Activated T-helper 9 cell treated with anti-CD3 and anti-CD28 coated beads, Interleukin-2, amount 50 U/mL, for 16 hours (primary cell): ENCODE data around the gene FBXO34.
A peak's percentile ranks its signal among the peaks of the same experiment; 100 is the strongest.
"Not testable (repeated sequence)": the region's sequence is repeated elsewhere in the genome, so short reads cannot be mapped to it uniquely, and the experiment has no call there.

Experiments
- DNase-seq: peaks from one replicate; pipeline ENCODE4 v3.0.0-alpha.2; 2020; ENCODE audit warnings: low read depth

FBXO34 gene

GRCh38 chr14:55312379-55313030 lies 41.3 kb downstream of the FBXO34 start:
- not testable (repeated sequence) for DNase-seq

- DNase-seq: no peak
These were observed 42.3 kb downstream of the FBXO34 start for GRCh38 chr14:55313480-55313879.

GRCh38 chr14:55314449-55314848 lies 43.2 kb downstream of the FBXO34 start:
- DNase-seq: no peak

GRCh38 chr14:55316564-55316963 lies 45.3 kb downstream of the FBXO34 start:
- DNase-seq: no peak

- no peak for DNase-seq
These were observed 46.5 kb downstream of the FBXO34 start for GRCh38 chr14:55317542-55318306.

GRCh38 chr14:55318694-55319093 lies 47.5 kb downstream of the FBXO34 start:
- DNase-seq: no peak

- no peak for DNase-seq
These were observed 52.7 kb downstream of the FBXO34 start for GRCh38 chr14:55323910-55324309.

- no peak for DNase-seq
These were observed 53.6 kb downstream of the FBXO34 start for GRCh38 chr14:55324812-55325211.

GRCh38 chr14:55327179-55327578 lies 56.0 kb downstream of the FBXO34 start:
- no peak for DNase-seq

GRCh38 chr14:55328317-55328716 lies 57.1 kb downstream of the FBXO34 start:
- DNase-seq: no peak

- DNase-seq: peak; percentile 30
These were observed 58.9 kb downstream of the FBXO34 start for GRCh38 chr14:55329999-55330710.

- no peak for DNase-seq
These were observed 61.7 kb downstream of the FBXO34 start for GRCh38 chr14:55332654-55333570.

- DNase-seq: no peak
These were observed 62.7 kb downstream of the FBXO34 start for GRCh38 chr14:55333711-55334485.

GRCh38 chr14:55336162-55336561 lies 64.9 kb downstream of the FBXO34 start:
- DNase-seq: no peak

- DNase-seq: no peak
These were observed 65.5 kb downstream of the FBXO34 start for GRCh38 chr14:55336691-55337090.

GRCh38 chr14:55339770-55340169 lies 68.5 kb downstream of the FBXO34 start:
- DNase-seq: no peak

GRCh38 chr14:55340482-55340881 lies 69.3 kb downstream of the FBXO34 start:
- no peak for DNase-seq

GRCh38 chr14:55341781-55342180 lies 70.6 kb downstream of the FBXO34 start:
- no peak for DNase-seq

GRCh38 chr14:55344582-55345163 lies 73.5 kb downstream of the FBXO34 start:
- not testable (repeated sequence) for DNase-seq

GRCh38 chr14:55347040-55347439 lies 75.8 kb downstream of the FBXO34 start:
- DNase-seq: no peak

GRCh38 chr14:55347748-55348147 lies 76.5 kb downstream of the FBXO34 start:
- DNase-seq: no peak
